ENCODE data around the gene C8G.
A peak's percentile ranks its signal among the peaks of the same experiment; 100 is the strongest.

The C8G gene

GRCh38 chr9:136921718-136922117, 23.3 kb upstream of the C8G start:
- Histone ChIP-seq H3K27ac (peak overlapping the region; percentile 78 to 92), H3K4me1 (peaks cover 0 to 53% (median 38%) of the 10 kb centered on the region in 4 donors)

GRCh38 chr9:136922540-136922939, 22.5 kb upstream of the C8G start:
- TF ChIP-seq CTCF (IDR thresholded peaks at IDR 0.05): no peak
- no peaks in the 10 kb centered on the region for H3K27me3 ChIP-seq
- no peak for DNase-seq
- intact Hi-C loops (cut with DNase I; ENCODE audit: low total_unique reads): no loop called here
- H3K4me1 ChIP-seq: peaks cover 0 to 54% (median 38%) of the 10 kb centered on the region in 4 donors
- peak overlapping the region; percentile 78 to 92 for H3K27ac ChIP-seq
- no peak overlapping the region for H3K4me3 ChIP-seq
- peaks cover 7 to 58% (median 23%) of the 10 kb centered on the region in 3 donors for H3K36me3 ChIP-seq
- H3K9me3 ChIP-seq: no peaks in the 10 kb centered on the region

More at GRCh38 chr9:136921718-136922117, 23.3 kb upstream of the C8G start:
- Histone ChIP-seq H3K4me3 (no peak overlapping the region), H3K27me3 (no peaks in the 10 kb centered on the region), H3K36me3 (peaks cover 7 to 63% (median 32%) of the 10 kb centered on the region in 3 donors), H3K9me3 (no peaks in the 10 kb centered on the region)
- DNase-seq: peak in 1 of 2 donors; percentile 89
- TF ChIP-seq CTCF (IDR thresholded peaks at IDR 0.05): no peak
- intact Hi-C loops (cut with DNase I; ENCODE audit: low total_unique reads): no loop called here

- H3K9me3 ChIP-seq: no peaks in the 10 kb centered on the region
- no peak overlapping the region for H3K4me3 ChIP-seq
- intact Hi-C loops (cut with DNase I; ENCODE audit: low total_unique reads): no loop called here
- peak overlapping the region in 1 of 2 donors; percentile 92 for H3K27ac ChIP-seq
- no peaks in the 10 kb centered on the region for H3K27me3 ChIP-seq
- peak in 1 of 2 donors; percentile 64 for DNase-seq
- TF ChIP-seq CTCF (IDR thresholded peaks at IDR 0.05): no peak
- H3K36me3 ChIP-seq: peaks cover 7 to 52% (median 21%) of the 10 kb centered on the region in 3 donors
- peaks cover 0 to 66% (median 43%) of the 10 kb centered on the region in 4 donors for H3K4me1 ChIP-seq
Observed at GRCh38 chr9:136923881-136924280, 21.2 kb upstream of the C8G start.

GRCh38 chr9:136925414-136926153, 19.5 kb upstream of the C8G start:
- intact Hi-C loops (cut with DNase I; ENCODE audit: low total_unique reads): no loop called here
- Histone ChIP-seq H3K4me1 (peaks cover 0 to 83% (median 54%) of the 10 kb centered on the region in 4 donors), H3K4me3 (no peak overlapping the region), H3K36me3 (peaks cover 0 to 40% (median 14%) of the 10 kb centered on the region in 3 donors), H3K27me3 (no peaks in the 10 kb centered on the region), H3K9me3 (no peaks in the 10 kb centered on the region), H3K27ac (peak overlapping the region; percentile 66 to 92)
- DNase-seq: peak in 1 of 2 donors; percentile 83
- no peak for TF ChIP-seq CTCF (IDR thresholded peaks at IDR 0.05)

- DNase-seq: no peak
- intact Hi-C loops (cut with DNase I; ENCODE audit: low total_unique reads): no loop called here
- peaks cover 0 to 34% (median 8%) of the 10 kb centered on the region in 3 donors for H3K36me3 ChIP-seq
- H3K27ac ChIP-seq: peak overlapping the region; percentile 66 to 92
- H3K4me3 ChIP-seq: no peak overlapping the region
- TF ChIP-seq CTCF (IDR thresholded peaks at IDR 0.05): no peak
- H3K4me1 ChIP-seq: peaks cover 0 to 80% (median 52%) of the 10 kb centered on the region in 4 donors
- no peaks in the 10 kb centered on the region for H3K9me3 ChIP-seq
- no peaks in the 10 kb centered on the region for H3K27me3 ChIP-seq
Observed at GRCh38 chr9:136926154-136926704, 18.8 kb upstream of the C8G start.
